AG04449 (cell line): Measurements from ENCODE around the gene PSD2.

Experiments used
- CTCF ChIA-PET: fragments of 350-600 bp; formaldehyde crosslinking; extraction: SDS; loops from one replicate; lab custom pipeline; 2021; ENCODE audit warnings: antibody characterized with exemption; lab: Yijun Ruan, JAX
- POLR2A ChIA-PET: fragments of 400-600, 350-600 bp; formaldehyde crosslinking; extraction: SDS; loops from one replicate; lab custom pipeline; 2020; ENCODE audit warnings: antibody characterized with exemption, inconsistent platforms; lab: Yijun Ruan, JAX
- DNase-seq: peaks from one replicate; pipeline ENCODE4 v3.0.0-alpha.2; 2010; ENCODE audit warnings: low read depth, low spot score
- H3K4me3 ChIP-seq: 2 replicates; pipeline ENCODE4 v1.5.1; 2011; ENCODE audit warnings: low read depth, mild to moderate bottlenecking, control low read depth, low read length
- CTCF ChIP-seq: IDR thresholded peaks from one replicate; pipeline ENCODE4 v1.5.1; 2011; ENCODE audit warnings: mild to moderate bottlenecking, moderate library complexity, low read length, control low read depth, inconsistent platforms; ENCODE audit not compliant: insufficient read depth; ENCODE audit errors: missing control alignments

PSD2 gene

DNA sequence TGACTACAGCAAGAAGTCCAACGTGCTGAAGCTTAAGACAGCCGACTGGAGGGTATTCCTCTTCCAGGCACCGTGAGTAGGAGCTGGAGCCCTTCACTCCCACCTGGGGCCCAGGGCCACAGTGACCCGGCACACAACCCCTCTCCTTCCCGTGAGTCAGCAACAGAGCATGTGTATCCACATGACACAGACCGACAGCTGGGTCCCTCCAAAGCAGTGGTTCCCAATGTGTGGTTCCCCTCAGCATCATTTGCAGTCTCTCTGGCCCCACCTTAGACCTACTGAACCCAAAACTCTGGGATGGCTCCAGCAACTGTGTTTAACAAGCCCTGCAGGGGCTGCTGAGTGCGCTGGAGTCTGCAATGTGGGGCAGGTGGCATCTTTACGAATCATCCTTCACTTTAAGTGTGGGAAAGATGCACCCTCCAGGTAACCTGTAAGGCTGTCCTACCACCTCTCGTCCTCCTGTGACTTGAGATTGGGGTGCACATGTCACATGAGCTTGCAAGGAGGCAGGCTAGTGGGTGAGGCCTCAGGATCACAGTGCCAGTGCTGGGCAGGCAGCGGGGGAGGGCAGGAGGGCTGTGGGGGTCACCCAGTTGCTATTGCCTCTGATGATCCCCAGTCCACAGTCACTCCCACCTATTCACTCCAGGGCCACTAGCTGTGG lies 42.2 kb downstream of the PSD2 start:
- POLR2A ChIA-PET = no interaction called here
- TF ChIP-seq CTCF = no peak
- no peak for DNase-seq
- no peak overlapping the region for H3K4me3 ChIP-seq
- CTCF ChIA-PET = interaction anchor here (0.6 to 1.1 kb wide), 5 partner anchors 11 to 204 kb away, joined by 3 read pairs; no protein-coding TSS in a partner anchor

- POLR2A ChIA-PET = no interaction called here
- H3K4me3 ChIP-seq = no peak overlapping the region
- TF ChIP-seq CTCF = no peak
- DNase-seq = no peak
- CTCF ChIA-PET = interaction anchor here (0.6 to 1.6 kb wide), 6 partner anchors 10 to 205 kb away, joined by 3 to 10 read pairs (median 3); no protein-coding TSS in a partner anchor
Observed at GRCh38 chr5:139838381-139839197, 43.0 kb downstream of the PSD2 start.

GRCh38 chr5:139839232-139839815 lies 43.7 kb downstream of the PSD2 start:
- ChIA-PET CTCF (interaction anchor here (1.1 to 1.6 kb wide), 2 partner anchors 46 to 52 kb away, joined by 3 to 10 read pairs; no protein-coding TSS in a partner anchor), POLR2A (no interaction called here)
- no peak overlapping the region for H3K4me3 ChIP-seq
- no peak for TF ChIP-seq CTCF
- DNase-seq = no peak

- no peak overlapping the region for H3K4me3 ChIP-seq
- ChIA-PET CTCF (interaction anchor here (1.1 to 1.6 kb wide), 2 partner anchors 47 to 52 kb away, joined by 3 to 10 read pairs; no protein-coding TSS in a partner anchor), POLR2A (no interaction called here)
- no peak for TF ChIP-seq CTCF
- no peak for DNase-seq
Observed at GRCh38 chr5:139839918-139840317, 44.3 kb downstream of the PSD2 start.

GRCh38 chr5:139841549-139841948 lies 45.9 kb downstream of the PSD2 start:
- no peak for DNase-seq
- no peak for TF ChIP-seq CTCF
- no peak overlapping the region for H3K4me3 ChIP-seq
- POLR2A ChIA-PET = no interaction called here
- CTCF ChIA-PET = interaction anchor here (1.4 to 7.1 kb wide), 4 partner anchors 14 to 76 kb away, joined by 3 to 129 read pairs (median 6); no protein-coding TSS in a partner anchor
